Neural progenitor cell (in vitro differentiated cells): ENCODE data around the gene C15orf39. TPM values are rescaled to one million over a fixed set of nuclear protein-coding genes. Genes with fewer than 3 reads are reported as not detected.

Source experiments
- DNase-seq: peaks from one replicate; pipeline ENCODE4 v3.0.0-alpha.2; 2016; ENCODE audit warnings: low spot score
- H2AFZ ChIP-seq: fragments of 200-600 bp; sonication (generic); replicated peaks from 2 replicates; pipeline ENCODE4 v1.6.1; 2016; ENCODE audit warnings: antibody characterized with exemption
- H3F3A ChIP-seq: fragments of 200-600 bp; sonication (generic); 2 replicates; pipeline ENCODE4 v1.6.1; 2016; ENCODE audit warnings: antibody characterized with exemption, low read depth
- H3K27ac ChIP-seq: fragments of 200-600 bp; sonication (generic); 2 replicates; pipeline ENCODE4 v1.5.1; 2016; ENCODE audit warnings: mild to moderate bottlenecking
- H3K27me3 ChIP-seq: fragments of 200-600 bp; sonication (generic); 2 replicates; pipeline ENCODE4 v1.6.1; 2016; ENCODE audit warnings: mild to moderate bottlenecking, moderate library complexity
- H3K36me3 ChIP-seq: fragments of 200-600 bp; sonication (generic); 2 replicates; pipeline ENCODE4 v1.5.1; 2016
- H3K4me1 ChIP-seq: fragments of 200-600 bp; sonication (generic); 2 replicates; pipeline ENCODE4 v1.6.1; 2016; ENCODE audit warnings: mixed run types
- H3K4me2 ChIP-seq: fragments of 200-600 bp; sonication (generic); 2 replicates; pipeline ENCODE4 v1.6.1; 2016
- H3K4me3 ChIP-seq: fragments of 200-600 bp; sonication (generic); 2 replicates; pipeline ENCODE4 v1.5.1; 2016
- H3K79me2 ChIP-seq: fragments of 200-600 bp; sonication (generic); 2 replicates; pipeline ENCODE4 v1.6.1; 2016; ENCODE audit warnings: low read depth
- H3K9ac ChIP-seq: fragments of 200-600 bp; sonication (generic); 2 replicates; pipeline ENCODE4 v1.6.1; 2016
- H3K9me3 ChIP-seq: fragments of 200-600 bp; sonication (generic); 2 replicates; pipeline ENCODE4 v1.5.1; 2016; ENCODE audit warnings: low read depth
- H4K20me1 ChIP-seq: fragments of 200-600 bp; sonication (generic); 2 replicates; pipeline ENCODE4 v1.6.1; 2016; ENCODE audit warnings: low read depth
- H3K27ac Mint-ChIP-seq: 3 replicates; pipeline ENCODE4 v1.8.0; 2021; ENCODE audit warnings: mixed read lengths
- H3K27me3 Mint-ChIP-seq: 2 replicates; pipeline ENCODE4 v1.8.0; 2022; ENCODE audit warnings: low read depth, mild to moderate bottlenecking, inconsistent platforms, moderate library complexity, mixed read lengths; ENCODE audit not compliant: insufficient read depth
- H3K36me3 Mint-ChIP-seq: 3 replicates; pipeline ENCODE4 v1.8.0; 2021; ENCODE audit warnings: mixed read lengths
- H3K4me1 Mint-ChIP-seq: 3 replicates; pipeline ENCODE4 v1.8.0; 2021; ENCODE audit warnings: mixed read lengths
- H3K4me3 Mint-ChIP-seq: 3 replicates; pipeline ENCODE4 v1.8.0; 2021; ENCODE audit warnings: mild to moderate bottlenecking, moderate library complexity, mixed read lengths
- H3K9me3 Mint-ChIP-seq: 3 replicates; pipeline ENCODE4 v1.8.0; 2020; ENCODE audit warnings: mixed read lengths
- CTCF ChIP-seq: fragments of 200-600 bp; sonication (generic); IDR thresholded peaks from 2 replicates; pipeline ENCODE4 v1.5.1; 2017; ENCODE audit warnings: antibody characterized with exemption, mild to moderate bottlenecking
- EZH2 ChIP-seq: fragments of 200-600 bp; sonication (generic); IDR thresholded peaks from 2 replicates; pipeline ENCODE4 v1.6.1; 2017; ENCODE audit warnings: antibody characterized with exemption, mild to moderate bottlenecking, moderate library complexity
- EZH2phosphoT487 ChIP-seq: fragments of 200-600 bp; sonication (generic); IDR thresholded peaks from 2 replicates; pipeline ENCODE4 v1.6.1; 2017; ENCODE audit warnings: antibody characterized with exemption
- total RNA-seq: library from RNA; depleted of rRNA; stranded (reverse); fragments of >200 nt; gene quantifications from 2 replicates; pipeline ENCODE4 v1.2.3, GENCODE V29; 2015; ENCODE audit warnings: low replicate concordance

The C15orf39 gene
- total RNA-seq, 1 donor from 2014 or later: 1.2 TPM

GRCh38 chr15:75210811-75211230, 9.1 kb downstream of the C15orf39 start:
- no peak overlapping the region for H3K27ac Mint-ChIP-seq
- Histone ChIP-seq H3K36me3 (no peaks in the 10 kb centered on the region), H2AFZ (no peak overlapping the region)

GRCh38 chr15:75211436-75212199, 9.9 kb downstream of the C15orf39 start:
- H3K4me1 Mint-ChIP-seq: no peaks in the 10 kb centered on the region
- Histone ChIP-seq H3K27ac (no peak overlapping the region), H3K36me3 (no peaks in the 10 kb centered on the region), H3K4me1 (no peaks in the 10 kb centered on the region), H4K20me1 (peaks cover 43% of the 10 kb centered on the region), H3K27me3 (no peaks in the 10 kb centered on the region), H3F3A (no peaks in the 10 kb centered on the region), H3K4me2 (no peak overlapping the region), H2AFZ (no peak overlapping the region), H3K4me3 (no peak overlapping the region), H3K79me2 (no peaks in the 10 kb centered on the region), H3K9me3 (no peaks in the 10 kb centered on the region), H3K9ac (no peak overlapping the region)
- DNase-seq: no peak
- TF ChIP-seq EZH2phosphoT487 (no peak), EZH2 (no peak), CTCF (no peak)
- no peak overlapping the region for H3K27ac Mint-ChIP-seq
- H3K27me3 Mint-ChIP-seq: peaks cover 4% of the 10 kb centered on the region
- H3K36me3 Mint-ChIP-seq: peaks cover 2% of the 10 kb centered on the region
- H3K4me3 Mint-ChIP-seq: no peak overlapping the region
- H3K9me3 Mint-ChIP-seq: no peaks in the 10 kb centered on the region

More at GRCh38 chr15:75210811-75211230, 9.1 kb downstream of the C15orf39 start:
- no peak for DNase-seq
- Mint-ChIP-seq H3K9me3 (no peaks in the 10 kb centered on the region), H3K4me3 (no peak overlapping the region), H3K36me3 (peaks cover 2% of the 10 kb centered on the region), H3K27me3 (peaks cover 4% of the 10 kb centered on the region), H3K4me1 (no peaks in the 10 kb centered on the region)
- H3K27me3 ChIP-seq: no peaks in the 10 kb centered on the region
- H3K9ac ChIP-seq: no peak overlapping the region
- TF ChIP-seq EZH2 (no peak), CTCF (no peak), EZH2phosphoT487 (no peak)
- H3K27ac ChIP-seq: no peak overlapping the region
- H3K9me3 ChIP-seq: no peaks in the 10 kb centered on the region
- H3K4me2 ChIP-seq: no peak overlapping the region
- no peaks in the 10 kb centered on the region for H3F3A ChIP-seq
- no peaks in the 10 kb centered on the region for H3K4me1 ChIP-seq
- H3K4me3 ChIP-seq: no peak overlapping the region
- H4K20me1 ChIP-seq: peaks cover 50% of the 10 kb centered on the region
- H3K79me2 ChIP-seq: peaks cover 8% of the 10 kb centered on the region

- H3K4me1 ChIP-seq: no peaks in the 10 kb centered on the region
- TF ChIP-seq CTCF (no peak), EZH2 (no peak), EZH2phosphoT487 (no peak)
- Mint-ChIP-seq H3K4me3 (no peak overlapping the region), H3K4me1 (no peaks in the 10 kb centered on the region), H3K27ac (no peak overlapping the region), H3K27me3 (peaks cover 4% of the 10 kb centered on the region), H3K36me3 (peaks cover 2% of the 10 kb centered on the region), H3K9me3 (no peaks in the 10 kb centered on the region)
- no peak for DNase-seq
- peaks cover 39% of the 10 kb centered on the region for H4K20me1 ChIP-seq
- no peak overlapping the region for H2AFZ ChIP-seq
- H3F3A ChIP-seq: no peaks in the 10 kb centered on the region
- H3K9ac ChIP-seq: no peak overlapping the region
- H3K4me3 ChIP-seq: no peak overlapping the region
- no peak overlapping the region for H3K4me2 ChIP-seq
- H3K9me3 ChIP-seq: no peaks in the 10 kb centered on the region
- H3K79me2 ChIP-seq: no peaks in the 10 kb centered on the region
- H3K27ac ChIP-seq: no peak overlapping the region
- H3K36me3 ChIP-seq: no peaks in the 10 kb centered on the region
- H3K27me3 ChIP-seq: no peaks in the 10 kb centered on the region
Measured at GRCh38 chr15:75212200-75212858, 10.6 kb downstream of the C15orf39 start.
